Measurements from ENCODE around the gene PRR22.

The PRR22 gene

GRCh38 chr19:5778402-5778801, 6.1 kb downstream of the PRR22 start:
- no peak overlapping the region for H3K56ac ChIP-seq (ENCODE audit: low read length)
- no peak overlapping the region for H3K4me3 ChIP-seq (ENCODE audit: low read length)
- DNase-seq: no peak
- no peak overlapping the region for H4K8ac ChIP-seq (ENCODE audit: low read depth, low read length)
- H2AK5ac ChIP-seq (ENCODE audit: low read length): no peak overlapping the region
- H2BK5ac ChIP-seq (ENCODE audit: low read length): no peak overlapping the region
- H3K36me3 ChIP-seq (ENCODE audit: control insufficient read depth, insufficient read depth, low read length): no peaks in the 10 kb centered on the region
- H3K4me1 ChIP-seq (ENCODE audit: control insufficient read depth, low read depth, low read length): no peaks in the 10 kb centered on the region
- no peak overlapping the region for H3K4ac ChIP-seq (ENCODE audit: low read depth, low read length)
- H3K4me2 ChIP-seq (ENCODE audit: low read length): no peak overlapping the region
- no peak overlapping the region for H4K5ac ChIP-seq (ENCODE audit: low read length)
- H2BK120ac ChIP-seq (ENCODE audit: low read depth, low read length): no peak overlapping the region
- H3K23ac ChIP-seq (ENCODE audit: low read length): no peak overlapping the region
- no peaks in the 10 kb centered on the region for H3K79me2 ChIP-seq (ENCODE audit: control insufficient read depth, insufficient read depth, low read length)
- H3K27me3 ChIP-seq (ENCODE audit: insufficient read depth, low read length, poor library complexity): no peaks in the 10 kb centered on the region
- H3K18ac ChIP-seq (ENCODE audit: low read length): no peak overlapping the region
- WGBS (ENCODE audit: extremely low coverage, insufficient coverage, low lambda C conversion rate): no CpG with 5 or more reads among the region's 17 CpGs
- no peaks in the 10 kb centered on the region for H3K79me1 ChIP-seq (ENCODE audit: low read length)
- no peak overlapping the region for H3K27ac ChIP-seq (ENCODE audit: low read depth, low read length)
- no peak overlapping the region for H2BK15ac ChIP-seq (replicated peaks; ENCODE audit: low read depth)
- H3K9ac ChIP-seq (ENCODE audit: low read length): no peak overlapping the region

DNA sequence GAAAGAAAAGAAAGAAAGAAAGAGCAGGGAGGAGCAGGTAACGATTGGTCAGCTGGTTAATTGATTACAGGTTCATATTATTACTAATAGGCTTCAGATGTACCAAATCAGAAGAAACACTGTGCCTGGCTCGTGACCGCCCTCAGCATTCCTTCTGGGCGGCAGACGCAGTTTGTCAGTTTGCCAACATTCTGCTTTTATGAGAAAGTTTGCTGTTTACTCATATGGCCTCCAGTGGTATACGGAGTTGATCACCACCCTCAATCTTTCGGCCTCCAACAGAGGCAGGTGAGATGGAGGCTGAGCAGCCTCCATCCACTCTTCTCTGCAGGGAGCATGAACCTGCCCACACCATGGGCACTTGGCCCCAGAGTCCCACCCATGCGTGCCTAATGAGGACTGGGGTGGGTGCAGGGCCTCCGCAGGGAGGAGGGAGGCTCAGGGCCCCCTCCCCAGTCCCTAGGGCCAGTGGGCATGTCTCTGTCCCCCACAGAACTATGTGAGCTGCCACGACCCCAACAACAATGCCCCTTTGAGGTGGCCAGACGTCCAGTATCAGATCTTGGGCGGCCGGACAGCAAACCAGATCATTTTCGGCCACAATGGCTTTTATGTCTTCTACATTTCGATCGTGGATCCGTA, 8.8 kb downstream of the PRR22 start:
- Histone ChIP-seq H3K9ac (ENCODE audit: low read length) (no peak overlapping the region), H4K5ac (ENCODE audit: low read length) (no peak overlapping the region), H3K79me2 (ENCODE audit: control insufficient read depth, insufficient read depth, low read length) (no peaks in the 10 kb centered on the region), H4K8ac (ENCODE audit: low read depth, low read length) (no peak overlapping the region), H3K18ac (ENCODE audit: low read length) (no peak overlapping the region), H3K27me3 (ENCODE audit: insufficient read depth, low read length, poor library complexity) (no peaks in the 10 kb centered on the region), H2AK5ac (ENCODE audit: low read length) (no peak overlapping the region), H3K36me3 (ENCODE audit: control insufficient read depth, insufficient read depth, low read length) (no peaks in the 10 kb centered on the region), H3K79me1 (ENCODE audit: low read length) (no peaks in the 10 kb centered on the region), H3K4me2 (ENCODE audit: low read length) (no peak overlapping the region), H3K4me1 (ENCODE audit: control insufficient read depth, low read depth, low read length) (no peaks in the 10 kb centered on the region), H3K27ac (ENCODE audit: low read depth, low read length) (no peak overlapping the region), H2BK120ac (ENCODE audit: low read depth, low read length) (no peak overlapping the region), H3K4ac (ENCODE audit: low read depth, low read length) (no peak overlapping the region), H3K4me3 (ENCODE audit: low read length) (no peak overlapping the region), H3K56ac (ENCODE audit: low read length) (no peak overlapping the region), H2BK5ac (ENCODE audit: low read length) (no peak overlapping the region), H2BK15ac (replicated peaks; ENCODE audit: low read depth) (no peak overlapping the region), H3K23ac (ENCODE audit: low read length) (no peak overlapping the region)
- no CpG with 5 or more reads among the region's 17 CpGs for WGBS (ENCODE audit: extremely low coverage, insufficient coverage, low lambda C conversion rate)
- no peak for DNase-seq

DNA sequence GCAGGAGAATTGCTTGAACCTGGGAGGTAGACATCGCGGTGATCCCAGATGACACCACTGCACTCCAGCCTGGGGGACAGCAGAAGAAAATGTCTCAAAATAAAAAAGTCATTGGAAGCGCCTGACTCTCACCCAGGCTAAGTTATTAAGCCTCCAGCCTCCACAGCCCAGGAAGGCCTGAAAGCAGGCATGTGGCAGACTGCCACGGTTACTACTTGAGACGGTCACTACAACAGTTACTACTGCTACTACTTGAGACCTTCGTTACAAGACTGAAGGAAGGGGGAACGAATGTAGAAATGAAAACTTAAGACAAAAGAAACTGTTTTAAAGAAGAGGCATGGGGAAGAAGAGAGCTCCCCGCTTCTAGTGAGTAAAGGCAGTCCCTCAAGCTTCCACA, 9.6 kb downstream of the PRR22 start:
- no peak overlapping the region for H2BK120ac ChIP-seq (ENCODE audit: low read depth, low read length)
- H3K36me3 ChIP-seq (ENCODE audit: control insufficient read depth, insufficient read depth, low read length): no peaks in the 10 kb centered on the region
- H4K5ac ChIP-seq (ENCODE audit: low read length): no peak overlapping the region
- H2AK5ac ChIP-seq (ENCODE audit: low read length): no peak overlapping the region
- no peak overlapping the region for H3K4me2 ChIP-seq (ENCODE audit: low read length)
- H3K4me1 ChIP-seq (ENCODE audit: control insufficient read depth, low read depth, low read length): no peaks in the 10 kb centered on the region
- H2BK5ac ChIP-seq (ENCODE audit: low read length): no peak overlapping the region
- no peaks in the 10 kb centered on the region for H3K79me2 ChIP-seq (ENCODE audit: control insufficient read depth, insufficient read depth, low read length)
- no peak overlapping the region for H3K4ac ChIP-seq (ENCODE audit: low read depth, low read length)
- H3K56ac ChIP-seq (ENCODE audit: low read length): no peak overlapping the region
- H3K79me1 ChIP-seq (ENCODE audit: low read length): no peaks in the 10 kb centered on the region
- H3K23ac ChIP-seq (ENCODE audit: low read length): no peak overlapping the region
- WGBS (ENCODE audit: extremely low coverage, insufficient coverage, low lambda C conversion rate): no CpG with 5 or more reads among the region's 8 CpGs
- no peak for DNase-seq
- H3K18ac ChIP-seq (ENCODE audit: low read length): no peak overlapping the region
- H3K9ac ChIP-seq (ENCODE audit: low read length): no peak overlapping the region
- no peak overlapping the region for H4K8ac ChIP-seq (ENCODE audit: low read depth, low read length)
- no peaks in the 10 kb centered on the region for H3K27me3 ChIP-seq (ENCODE audit: insufficient read depth, low read length, poor library complexity)
- H3K27ac ChIP-seq (ENCODE audit: low read depth, low read length): no peak overlapping the region
- H3K4me3 ChIP-seq (ENCODE audit: low read length): no peak overlapping the region
- no peak overlapping the region for H2BK15ac ChIP-seq (replicated peaks; ENCODE audit: low read depth)

- no peak overlapping the region for H2BK120ac ChIP-seq (ENCODE audit: low read depth, low read length)
- WGBS (ENCODE audit: extremely low coverage, insufficient coverage, low lambda C conversion rate): no CpG with 5 or more reads among the region's 5 CpGs
- DNase-seq: no peak
Measured at GRCh38 chr19:5773276-5773675, 11.3 kb downstream of the PRR22 start.

GRCh38 chr19:5772416-5772815, 12.1 kb downstream of the PRR22 start:
- H4K8ac ChIP-seq (ENCODE audit: low read depth, low read length): no peak overlapping the region
- no peak overlapping the region for H4K5ac ChIP-seq (ENCODE audit: low read length)
- no peak overlapping the region for H2BK120ac ChIP-seq (ENCODE audit: low read depth, low read length)
- no peaks in the 10 kb centered on the region for H3K79me1 ChIP-seq (ENCODE audit: low read length)
- no peak overlapping the region for H3K56ac ChIP-seq (ENCODE audit: low read length)
- no peak overlapping the region for H3K27ac ChIP-seq (ENCODE audit: low read depth, low read length)
- H3K36me3 ChIP-seq (ENCODE audit: control insufficient read depth, insufficient read depth, low read length): no peaks in the 10 kb centered on the region
- H2AK5ac ChIP-seq (ENCODE audit: low read length): no peak overlapping the region
- no peak overlapping the region for H3K9ac ChIP-seq (ENCODE audit: low read length)
- DNase-seq: no peak
- no peaks in the 10 kb centered on the region for H3K27me3 ChIP-seq (ENCODE audit: insufficient read depth, low read length, poor library complexity)
- H3K79me2 ChIP-seq (ENCODE audit: control insufficient read depth, insufficient read depth, low read length): no peaks in the 10 kb centered on the region
- no peaks in the 10 kb centered on the region for H3K4me1 ChIP-seq (ENCODE audit: control insufficient read depth, low read depth, low read length)
- no CpG with 5 or more reads among the region's 19 CpGs for WGBS (ENCODE audit: extremely low coverage, insufficient coverage, low lambda C conversion rate)
- no peak overlapping the region for H2BK15ac ChIP-seq (replicated peaks; ENCODE audit: low read depth)
- H3K4me2 ChIP-seq (ENCODE audit: low read length): no peak overlapping the region
- no peak overlapping the region for H3K4me3 ChIP-seq (ENCODE audit: low read length)
- H3K23ac ChIP-seq (ENCODE audit: low read length): no peak overlapping the region
- no peak overlapping the region for H3K4ac ChIP-seq (ENCODE audit: low read depth, low read length)
- H2BK5ac ChIP-seq (ENCODE audit: low read length): no peak overlapping the region
- no peak overlapping the region for H3K18ac ChIP-seq (ENCODE audit: low read length)

More at GRCh38 chr19:5773276-5773675, 11.3 kb downstream of the PRR22 start:
- H2BK15ac ChIP-seq (replicated peaks; ENCODE audit: low read depth): no peak overlapping the region
- no peaks in the 10 kb centered on the region for H3K79me2 ChIP-seq (ENCODE audit: control insufficient read depth, insufficient read depth, low read length)
- H2AK5ac ChIP-seq (ENCODE audit: low read length): no peak overlapping the region
- H2BK5ac ChIP-seq (ENCODE audit: low read length): no peak overlapping the region
- no peak overlapping the region for H3K4ac ChIP-seq (ENCODE audit: low read depth, low read length)
- no peak overlapping the region for H3K27ac ChIP-seq (ENCODE audit: low read depth, low read length)
- H4K5ac ChIP-seq (ENCODE audit: low read length): peak overlapping the region; percentile 59
- no peak overlapping the region for H3K4me3 ChIP-seq (ENCODE audit: low read length)
- no peaks in the 10 kb centered on the region for H3K79me1 ChIP-seq (ENCODE audit: low read length)
- no peak overlapping the region for H3K9ac ChIP-seq (ENCODE audit: low read length)
- H3K56ac ChIP-seq (ENCODE audit: low read length): peak overlapping the region; percentile 22
- H3K4me1 ChIP-seq (ENCODE audit: control insufficient read depth, low read depth, low read length): no peaks in the 10 kb centered on the region
- no peak overlapping the region for H3K18ac ChIP-seq (ENCODE audit: low read length)
- no peak overlapping the region for H3K4me2 ChIP-seq (ENCODE audit: low read length)
- H3K23ac ChIP-seq (ENCODE audit: low read length): no peak overlapping the region
- no peak overlapping the region for H4K8ac ChIP-seq (ENCODE audit: low read depth, low read length)
- H3K36me3 ChIP-seq (ENCODE audit: control insufficient read depth, insufficient read depth, low read length): no peaks in the 10 kb centered on the region
- no peaks in the 10 kb centered on the region for H3K27me3 ChIP-seq (ENCODE audit: insufficient read depth, low read length, poor library complexity)

- H3K79me2 ChIP-seq (ENCODE audit: control insufficient read depth, insufficient read depth, low read length): no peaks in the 10 kb centered on the region
- no peak overlapping the region for H3K4me3 ChIP-seq (ENCODE audit: low read length)
- H4K5ac ChIP-seq (ENCODE audit: low read length): no peak overlapping the region
- H3K27ac ChIP-seq (ENCODE audit: low read depth, low read length): no peak overlapping the region
- no CpG with 5 or more reads among the region's 10 CpGs for WGBS (ENCODE audit: extremely low coverage, insufficient coverage, low lambda C conversion rate)
- H3K4me2 ChIP-seq (ENCODE audit: low read length): no peak overlapping the region
- H3K18ac ChIP-seq (ENCODE audit: low read length): no peak overlapping the region
- no peak overlapping the region for H2BK15ac ChIP-seq (replicated peaks; ENCODE audit: low read depth)
- no peaks in the 10 kb centered on the region for H3K36me3 ChIP-seq (ENCODE audit: control insufficient read depth, insufficient read depth, low read length)
- no peaks in the 10 kb centered on the region for H3K27me3 ChIP-seq (ENCODE audit: insufficient read depth, low read length, poor library complexity)
- no peak overlapping the region for H3K56ac ChIP-seq (ENCODE audit: low read length)
- H2AK5ac ChIP-seq (ENCODE audit: low read length): no peak overlapping the region
- no peak for DNase-seq
- H2BK5ac ChIP-seq (ENCODE audit: low read length): no peak overlapping the region
- H3K23ac ChIP-seq (ENCODE audit: low read length): no peak overlapping the region
- H3K79me1 ChIP-seq (ENCODE audit: low read length): no peaks in the 10 kb centered on the region
- H3K9ac ChIP-seq (ENCODE audit: low read length): no peak overlapping the region
- no peaks in the 10 kb centered on the region for H3K4me1 ChIP-seq (ENCODE audit: control insufficient read depth, low read depth, low read length)
- H2BK120ac ChIP-seq (ENCODE audit: low read depth, low read length): no peak overlapping the region
- H4K8ac ChIP-seq (ENCODE audit: low read depth, low read length): no peak overlapping the region
- H3K4ac ChIP-seq (ENCODE audit: low read depth, low read length): no peak overlapping the region
Measured at GRCh38 chr19:5767949-5768348, 16.6 kb downstream of the PRR22 start.
